Neural cell (in vitro differentiated cells): Measurements from ENCODE around the gene MSI2.

ENCODE experiments used
- TAF1 ChIP-seq: IDR thresholded peaks from 2 replicates; pipeline ENCODE4 v1.6.1; 2012; ENCODE audit warnings: low read depth
- TF ChIP-seq, protein P1 (sequence below): fragments of 450-650 bp; IDR thresholded peaks from 2 replicates; pipeline ENCODE4 v1.5.1; 2014; ENCODE audit warnings: antibody characterized with exemption, mild to moderate bottlenecking, moderate library complexity; ENCODE audit not compliant: poor library complexity, severe bottlenecking

DNA sequence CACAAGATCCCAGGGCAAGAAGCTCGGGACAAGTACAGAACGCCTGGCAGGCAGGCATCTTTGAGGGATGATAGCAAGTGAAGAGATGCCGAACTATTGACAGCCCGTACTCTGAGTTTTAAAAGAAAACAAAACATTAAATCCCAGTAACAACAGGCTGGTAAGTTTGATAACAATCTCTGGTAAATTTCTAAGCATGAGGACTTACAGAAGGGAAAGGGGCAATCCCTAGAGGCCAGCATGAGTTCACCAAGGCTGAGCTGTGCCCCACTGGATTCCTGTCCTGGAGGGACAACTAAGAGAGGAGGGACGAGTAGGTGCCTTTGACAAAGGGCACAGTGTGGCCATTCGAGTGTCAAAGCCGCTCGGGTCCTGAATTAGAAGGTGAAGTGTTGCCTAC lies 462.6 kb downstream of the MSI2 start:
- TF ChIP-seq, protein P1, sequence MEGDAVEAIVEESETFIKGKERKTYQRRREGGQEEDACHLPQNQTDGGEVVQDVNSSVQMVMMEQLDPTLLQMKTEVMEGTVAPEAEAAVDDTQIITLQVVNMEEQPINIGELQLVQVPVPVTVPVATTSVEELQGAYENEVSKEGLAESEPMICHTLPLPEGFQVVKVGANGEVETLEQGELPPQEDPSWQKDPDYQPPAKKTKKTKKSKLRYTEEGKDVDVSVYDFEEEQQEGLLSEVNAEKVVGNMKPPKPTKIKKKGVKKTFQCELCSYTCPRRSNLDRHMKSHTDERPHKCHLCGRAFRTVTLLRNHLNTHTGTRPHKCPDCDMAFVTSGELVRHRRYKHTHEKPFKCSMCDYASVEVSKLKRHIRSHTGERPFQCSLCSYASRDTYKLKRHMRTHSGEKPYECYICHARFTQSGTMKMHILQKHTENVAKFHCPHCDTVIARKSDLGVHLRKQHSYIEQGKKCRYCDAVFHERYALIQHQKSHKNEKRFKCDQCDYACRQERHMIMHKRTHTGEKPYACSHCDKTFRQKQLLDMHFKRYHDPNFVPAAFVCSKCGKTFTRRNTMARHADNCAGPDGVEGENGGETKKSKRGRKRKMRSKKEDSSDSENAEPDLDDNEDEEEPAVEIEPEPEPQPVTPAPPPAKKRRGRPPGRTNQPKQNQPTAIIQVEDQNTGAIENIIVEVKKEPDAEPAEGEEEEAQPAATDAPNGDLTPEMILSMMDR: no peak
- no peak for TF ChIP-seq TAF1
